HG03175 (cell line): Measurements from ENCODE around the gene BAIAP3.
A peak's percentile ranks its signal among the peaks of the same experiment; 100 is the strongest.

Experiments
- ATAC-seq: cut with Tn5 transposase; IDR thresholded peaks from one replicate; pipeline ENCODE4 v1.9.1; 2021; ENCODE audit warnings: mild to moderate bottlenecking, moderate library complexity; ENCODE audit not compliant: unreplicated experiment

Gene BAIAP3

DNA sequence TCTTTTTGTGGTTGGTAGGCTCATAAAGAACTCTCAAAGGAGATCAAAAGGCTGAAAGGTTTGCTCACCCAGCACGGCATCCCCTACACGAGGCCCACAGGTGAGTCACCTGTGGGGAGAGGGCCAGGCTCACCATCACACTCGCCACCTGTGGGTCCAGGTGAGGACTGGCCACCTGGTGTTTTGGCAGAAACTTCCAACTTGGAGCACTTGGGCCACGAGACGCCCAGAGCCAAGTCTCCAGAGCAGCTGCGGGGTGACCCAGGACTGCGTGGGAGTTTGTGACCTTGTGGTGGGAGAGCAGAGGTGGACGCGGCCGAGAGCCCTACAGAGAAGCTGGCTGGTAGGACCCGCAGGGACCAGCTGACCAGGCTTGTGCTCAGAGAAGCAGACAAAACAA, 29.4 kb downstream of the BAIAP3 start:
- no peak for ATAC-seq

DNA sequence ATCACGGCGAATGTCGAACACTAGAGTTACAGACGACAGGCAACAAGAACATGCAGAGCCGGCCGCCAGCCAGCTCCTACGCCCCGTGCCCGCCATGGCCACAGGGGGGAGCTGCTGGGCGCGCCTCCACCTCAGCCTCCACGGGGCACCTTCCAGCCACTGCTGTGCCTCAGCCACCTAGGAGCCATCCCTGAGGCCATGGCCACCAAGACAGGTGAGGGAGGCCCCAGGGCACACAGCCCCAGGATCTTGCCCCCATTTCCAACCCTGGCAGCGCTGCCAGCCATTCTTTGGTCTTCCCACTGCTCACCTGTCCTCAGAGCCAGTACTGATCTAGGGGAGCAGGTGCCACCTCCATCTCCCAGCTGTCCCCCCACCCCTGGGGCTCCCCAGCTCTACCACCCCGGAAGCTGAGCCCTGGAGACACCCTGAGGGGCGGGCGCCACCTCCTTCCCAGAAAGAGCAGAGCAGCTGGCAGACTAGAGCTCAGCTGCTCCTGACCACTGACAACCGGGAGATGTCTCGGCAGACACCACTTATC, 30.1 kb downstream of the BAIAP3 start:
- ATAC-seq, result no peak

DNA sequence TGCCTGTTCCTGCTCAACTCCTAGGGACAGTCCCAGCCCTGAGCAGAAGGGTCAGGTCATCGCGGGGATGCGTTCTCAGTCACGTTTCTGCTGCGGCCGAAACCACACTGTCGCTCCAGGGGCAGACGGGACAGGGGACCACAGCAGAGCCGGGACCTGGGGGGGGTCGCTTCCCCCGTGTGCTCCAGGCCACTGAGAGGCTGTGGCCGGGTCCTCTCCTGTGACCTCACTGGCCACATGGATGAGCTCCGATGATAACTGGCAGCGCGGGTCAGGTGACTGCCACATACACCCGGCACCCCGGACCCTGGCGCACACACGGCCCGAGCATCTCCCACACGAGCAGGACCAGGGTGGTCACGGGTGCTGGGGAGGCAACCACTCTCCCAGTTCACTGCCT, 31.1 kb downstream of the BAIAP3 start:
- no peak for ATAC-seq

DNA sequence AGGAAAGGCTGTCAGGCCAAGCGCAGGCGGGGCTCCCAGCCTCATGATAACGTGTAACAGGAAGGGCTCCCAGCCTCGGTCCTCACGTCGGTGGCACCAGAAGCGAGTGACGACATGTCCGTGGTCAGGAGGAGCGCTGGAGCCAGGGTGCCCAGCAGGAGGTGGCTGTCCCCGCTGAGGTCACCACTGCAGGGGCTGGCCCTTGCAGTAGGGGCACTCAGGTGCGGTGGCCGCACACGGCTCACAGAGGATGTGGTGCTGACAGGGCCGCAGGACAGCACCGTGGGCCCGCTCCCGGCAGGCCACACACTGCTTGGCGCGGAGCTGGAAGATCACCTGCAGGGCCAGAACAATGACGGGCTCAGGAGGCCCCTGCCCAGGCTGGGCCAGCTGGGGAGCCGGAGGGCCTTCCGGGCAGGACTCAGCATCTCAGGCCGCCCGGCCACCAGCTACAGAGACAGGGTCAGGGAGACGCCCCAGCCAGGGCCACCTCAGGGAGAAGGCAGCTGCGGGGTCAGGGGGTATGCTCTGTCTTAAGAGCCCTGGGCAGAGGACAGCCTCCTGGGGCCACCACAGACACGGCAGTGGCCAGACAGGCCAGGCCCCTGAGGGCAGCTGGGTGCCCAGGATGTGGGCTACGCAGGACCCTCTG, 32.7 kb downstream of the BAIAP3 start:
- ATAC-seq, result no peak

DNA sequence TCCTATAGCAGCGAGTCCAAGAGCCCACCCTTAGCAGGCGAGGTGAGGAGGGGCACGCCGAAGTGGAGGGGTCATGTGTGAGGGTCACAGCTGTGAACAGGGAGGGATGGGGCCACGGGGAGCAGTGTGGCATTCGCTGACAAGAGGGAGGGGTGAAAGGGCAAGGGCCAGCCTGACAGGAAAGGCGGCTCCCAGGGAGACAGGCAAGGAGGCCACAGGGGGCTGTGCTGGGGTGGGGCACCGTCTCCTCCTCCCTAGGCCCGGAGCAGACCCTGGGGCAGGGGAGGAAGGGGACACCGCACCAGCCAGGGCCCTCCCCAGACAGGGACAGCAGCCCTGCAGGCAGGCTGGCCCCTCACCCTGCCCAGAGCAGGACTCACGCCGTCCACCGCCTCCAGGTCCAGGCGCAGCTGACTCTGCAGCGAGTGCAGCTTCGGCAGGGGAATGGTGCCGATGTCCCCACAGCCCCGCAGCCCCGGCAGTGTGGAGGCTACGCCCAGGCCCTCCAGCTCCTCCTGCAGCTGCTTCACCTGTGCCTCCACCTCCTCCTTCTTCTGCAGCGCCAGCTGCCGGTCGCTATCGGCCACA, 33.4 kb downstream of the BAIAP3 start:
- no peak for ATAC-seq

DNA sequence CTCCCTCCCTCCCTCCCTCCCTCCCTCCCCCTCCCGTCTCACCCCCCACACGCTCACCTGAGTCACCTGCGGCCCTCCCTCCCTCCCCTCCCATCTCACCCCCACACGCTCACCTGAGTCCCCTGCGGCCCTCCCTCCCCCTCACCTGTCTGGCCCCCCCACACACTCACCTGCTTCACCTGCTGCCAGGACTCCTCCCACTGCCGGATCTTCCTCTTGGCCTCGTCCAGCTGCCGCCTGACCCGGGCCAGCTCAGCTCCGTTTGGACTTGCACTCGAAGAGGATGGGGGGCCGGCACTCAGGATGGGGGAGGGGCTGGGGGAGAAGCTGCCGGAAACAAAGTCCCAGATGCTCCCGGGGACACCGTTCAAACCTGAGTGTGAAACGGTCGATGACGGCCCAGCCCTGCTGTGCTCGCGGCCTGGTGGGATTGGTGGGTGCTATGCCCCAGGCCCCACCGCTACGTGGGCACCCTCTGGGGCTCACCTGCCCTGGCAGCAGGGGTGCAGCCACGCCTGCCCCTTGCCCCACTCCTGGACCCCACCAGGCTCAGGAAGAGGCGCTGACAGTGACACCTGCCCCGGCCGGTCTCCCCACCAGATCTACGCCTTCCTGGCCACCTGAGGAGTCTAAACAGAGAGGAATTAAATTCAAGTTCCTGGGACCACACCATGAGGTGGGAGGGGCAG, 34.2 kb downstream of the BAIAP3 start:
- no peak for ATAC-seq

DNA sequence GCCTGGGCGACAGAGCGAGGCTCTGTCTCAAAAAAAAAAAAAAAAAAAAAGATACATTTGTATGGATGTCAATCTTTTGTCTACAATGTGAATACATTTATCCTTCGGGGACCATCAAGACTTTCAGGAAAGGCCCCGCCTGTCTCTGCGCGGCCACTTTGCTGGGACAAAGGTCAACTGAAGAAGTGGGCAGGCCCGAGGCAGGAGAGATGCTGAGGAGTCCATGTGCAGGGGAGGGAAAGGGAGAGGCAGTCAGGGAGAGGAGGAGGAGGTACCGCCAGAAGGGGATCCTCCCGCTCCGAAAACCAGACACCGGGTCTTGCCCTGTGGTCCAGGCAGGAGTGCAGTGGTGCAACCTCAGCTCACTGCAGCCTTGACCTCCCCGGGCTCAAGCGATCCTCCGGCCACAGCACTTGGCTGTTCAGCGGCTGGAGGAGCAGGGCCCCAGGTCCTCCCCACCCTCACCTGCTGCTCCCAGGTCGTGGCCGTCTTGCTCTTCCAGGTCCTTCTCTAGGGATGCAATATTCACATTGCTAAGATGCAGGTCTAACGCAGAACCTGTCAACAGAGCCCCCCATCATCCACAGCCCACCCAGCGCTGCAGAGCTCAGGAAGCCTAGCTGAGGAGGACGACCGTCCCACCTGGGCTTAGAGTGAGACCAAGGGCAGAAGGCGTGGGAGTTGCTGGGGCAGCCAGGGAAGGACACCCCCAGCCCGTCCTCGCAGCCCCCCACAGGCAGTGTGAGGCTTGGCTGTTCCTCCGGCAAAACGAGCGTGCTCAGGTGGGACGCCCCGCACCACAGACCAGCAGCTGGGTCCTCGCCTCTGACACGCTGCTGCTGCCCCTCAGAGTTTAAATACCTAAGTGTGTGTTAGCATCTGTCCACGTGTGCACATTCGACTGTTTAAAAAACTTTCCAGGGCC, 37.9 kb downstream of the BAIAP3 start:
- no peak for ATAC-seq

DNA sequence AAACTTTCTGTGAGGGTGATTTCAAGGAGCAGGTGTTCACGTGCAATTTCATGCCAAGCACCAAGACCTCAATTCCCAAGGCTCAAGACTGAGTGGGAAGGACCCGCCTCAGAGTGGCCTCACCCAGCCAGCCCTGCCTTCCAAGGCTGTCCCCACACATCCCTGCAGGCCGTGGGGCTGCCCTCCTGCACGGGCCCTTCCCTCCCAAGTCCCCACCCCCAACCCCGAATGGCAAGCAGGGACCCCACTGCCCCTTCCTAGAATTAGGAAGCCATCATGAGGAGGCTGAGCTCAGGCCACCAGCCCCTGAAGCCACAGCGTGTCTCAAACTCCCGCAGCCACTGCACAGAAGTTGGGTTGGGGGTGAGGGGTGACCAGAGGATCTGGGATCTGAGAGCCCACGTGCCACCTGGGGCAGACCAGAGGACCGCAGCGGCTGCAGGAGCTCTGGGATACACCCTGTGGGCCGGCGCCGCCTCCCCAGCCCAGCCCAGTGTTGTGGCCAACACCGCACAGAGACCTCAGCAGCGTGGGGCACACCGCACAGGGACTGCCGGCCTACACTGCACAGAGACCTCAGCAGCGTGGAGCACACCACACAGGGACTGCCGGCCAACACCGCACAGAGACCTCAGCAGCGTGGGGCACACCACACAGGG, 39.0 kb downstream of the BAIAP3 start:
- ATAC-seq, result no peak

DNA sequence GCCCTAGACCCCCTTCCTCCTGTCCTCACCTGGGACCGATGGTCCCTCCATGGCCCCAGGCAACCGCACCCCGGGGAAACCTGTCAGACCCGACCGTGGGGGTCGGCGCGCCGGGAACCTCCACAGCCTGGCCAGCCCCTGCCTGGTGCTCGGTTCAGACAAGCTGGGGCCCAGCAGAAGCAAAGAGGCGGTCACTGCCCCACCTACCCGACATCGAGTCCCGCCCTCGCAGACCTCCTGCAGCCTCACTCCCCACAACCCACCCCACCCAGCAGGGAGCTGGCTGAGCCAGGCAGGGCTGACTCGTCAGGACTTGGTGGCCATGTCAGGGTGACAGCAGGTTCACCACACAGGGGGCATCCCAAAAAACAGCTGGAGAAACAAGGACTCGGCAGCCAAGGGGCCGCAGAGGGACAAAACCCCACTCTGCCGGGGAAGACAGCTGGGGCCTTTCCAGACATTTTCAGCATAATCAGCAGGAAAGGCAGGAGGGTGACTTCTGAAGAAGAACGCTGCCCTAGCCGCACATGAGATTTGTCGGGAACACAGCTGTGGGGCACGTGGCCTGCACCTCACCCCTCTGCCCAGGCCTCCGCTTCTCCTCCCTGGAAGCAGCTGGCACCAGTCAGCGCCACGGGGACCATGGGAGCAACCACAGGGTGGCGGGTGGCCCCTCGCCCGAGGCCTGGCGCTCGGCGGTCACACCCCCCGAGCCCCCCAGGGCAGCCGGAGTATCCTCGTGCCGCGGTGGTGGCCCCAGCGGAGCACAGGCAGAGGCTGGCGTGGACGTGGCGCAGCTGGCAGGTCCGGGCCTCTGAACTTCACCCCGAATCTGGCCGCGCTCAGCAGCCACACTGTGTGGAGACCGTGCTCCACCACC, 41.2 kb downstream of the BAIAP3 start:
- no peak for ATAC-seq

DNA sequence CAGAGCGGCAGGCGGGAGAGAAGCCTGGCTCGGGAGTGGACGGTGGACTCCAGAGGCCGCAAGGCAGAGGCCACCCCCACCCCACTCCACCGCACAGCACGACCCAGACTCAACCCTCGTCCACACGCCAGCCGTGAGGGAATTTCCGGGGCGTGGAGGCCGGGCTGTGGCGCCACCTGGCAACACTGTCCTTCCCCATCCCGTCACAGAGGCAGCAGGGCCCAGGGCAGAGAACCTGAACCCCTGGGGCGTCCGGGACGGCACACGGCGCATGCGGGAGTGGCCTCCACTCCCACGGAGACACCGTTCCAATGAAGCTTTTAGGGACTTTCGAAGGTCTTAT, 41.8 kb downstream of the BAIAP3 start:
- ATAC-seq, result no peak

DNA sequence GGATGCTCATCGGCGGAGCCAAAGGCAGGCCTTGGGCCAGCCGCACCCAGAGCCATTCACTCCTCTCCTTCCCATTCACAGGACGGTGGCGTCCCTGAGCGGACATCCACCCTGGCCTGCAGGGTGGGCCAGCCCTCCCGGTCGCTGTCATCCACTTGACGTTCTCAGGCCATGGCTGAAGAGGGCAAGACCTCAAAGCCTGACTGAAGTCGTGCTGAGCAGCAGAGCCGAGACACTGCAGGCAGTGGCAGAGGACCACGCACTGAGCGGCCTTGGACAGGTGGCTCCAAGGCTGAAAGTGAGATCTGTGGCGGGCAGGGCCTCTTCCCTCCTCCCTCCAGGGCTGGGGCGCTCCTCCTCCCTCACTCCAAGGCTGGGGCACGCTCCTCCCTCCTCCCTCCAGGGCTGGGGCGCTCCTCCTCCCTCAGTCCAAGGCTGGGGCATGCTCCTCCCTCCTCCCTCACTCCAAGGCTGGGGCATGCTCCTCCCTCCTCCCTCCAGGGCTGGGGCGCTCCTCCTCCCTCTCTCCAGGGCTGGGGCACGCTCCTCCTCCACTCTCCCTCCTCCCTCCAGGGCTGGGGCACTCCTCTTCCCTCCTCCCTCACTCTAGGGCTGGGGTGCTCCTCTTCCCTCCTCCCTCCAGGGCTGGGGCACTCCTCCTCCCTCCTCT, 42.4 kb downstream of the BAIAP3 start:
- no peak for ATAC-seq

DNA sequence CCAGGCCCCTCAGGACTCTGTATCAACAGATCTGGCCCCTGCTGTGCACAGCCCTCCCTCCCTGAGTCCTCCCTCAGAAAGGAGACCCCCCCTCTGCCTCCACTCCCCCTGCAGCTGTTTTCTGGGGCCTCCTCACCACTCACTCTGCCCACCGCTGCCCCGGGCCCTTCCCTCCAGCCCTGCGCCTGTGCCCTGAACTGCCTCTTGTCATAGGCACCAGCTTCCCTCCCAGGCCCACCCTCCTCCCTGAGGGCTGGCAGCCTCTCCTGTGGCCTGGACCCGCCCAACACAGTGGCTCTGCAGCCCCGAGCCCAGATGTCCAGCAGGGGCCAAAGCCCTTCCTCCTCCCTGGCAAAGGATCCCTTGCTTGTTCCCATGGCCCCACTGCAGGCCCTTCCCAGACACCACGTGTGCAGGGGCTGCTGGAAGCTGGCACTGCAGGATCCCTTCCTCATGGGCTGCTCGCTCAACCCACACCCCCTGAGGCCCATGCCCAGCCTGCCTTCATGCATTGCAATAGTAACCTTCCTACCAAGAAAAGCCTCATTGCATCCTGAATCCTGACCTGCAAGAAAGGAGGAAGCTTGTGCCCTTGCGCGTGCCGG, 44.1 kb downstream of the BAIAP3 start:
- no peak for ATAC-seq

DNA sequence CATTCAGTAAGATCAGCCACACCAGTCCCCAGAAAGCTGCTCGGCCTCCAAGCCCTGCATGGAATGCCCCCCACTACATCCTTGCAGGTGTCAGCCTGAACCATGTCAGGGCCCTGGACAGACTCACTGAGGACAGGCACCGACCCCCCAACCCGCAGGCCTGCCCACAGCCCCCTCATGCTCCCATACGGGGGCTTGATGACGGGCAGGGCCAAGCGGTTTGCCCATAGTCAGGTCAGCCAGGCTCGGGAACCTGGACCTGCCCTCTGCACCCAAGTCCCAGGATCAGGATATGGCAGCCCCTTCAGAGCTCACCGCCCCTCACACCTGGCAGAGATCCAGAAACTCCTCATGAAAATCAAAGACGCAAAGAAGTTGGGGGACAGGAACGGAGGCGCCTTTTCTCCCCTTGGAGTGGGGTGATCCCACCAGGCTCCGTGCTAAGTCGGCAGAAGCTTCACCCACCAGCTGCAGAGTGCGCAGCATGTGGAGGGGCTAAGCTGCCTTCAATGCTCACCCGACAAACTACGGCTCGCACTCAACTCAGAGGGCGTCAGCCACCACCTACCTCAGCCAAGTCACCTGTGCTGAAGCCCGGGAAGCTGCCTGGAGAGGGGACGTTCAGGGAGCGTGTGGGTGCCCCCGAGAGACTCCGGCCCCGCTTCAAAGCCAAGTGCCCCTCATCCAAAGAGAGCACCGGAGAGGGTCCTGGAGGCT, 44.8 kb downstream of the BAIAP3 start:
- ATAC-seq, result no peak

DNA sequence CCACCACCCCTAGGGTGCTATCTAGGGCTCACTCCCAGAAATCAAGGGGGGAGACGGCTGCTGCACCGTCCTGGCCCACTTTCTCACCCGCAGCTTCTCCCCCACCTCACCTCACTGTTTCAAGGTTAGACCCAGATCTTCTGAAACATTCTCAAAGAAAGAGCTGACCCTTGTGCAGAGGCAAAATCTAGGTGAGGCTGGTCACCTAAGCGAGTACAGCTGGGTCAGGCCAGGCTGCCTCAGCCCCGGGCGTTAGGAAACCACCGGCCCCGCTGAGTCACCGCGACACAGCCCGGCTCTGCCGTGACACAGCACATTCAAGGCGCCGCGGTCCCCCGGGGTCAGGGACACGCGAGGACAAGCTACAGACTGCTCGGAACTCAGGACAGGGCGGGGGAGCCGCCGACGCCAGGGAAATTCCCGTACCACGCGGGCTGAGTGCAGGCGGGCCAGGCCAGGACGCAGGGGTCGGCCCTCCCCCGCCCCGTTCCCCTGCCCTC, 45.4 kb downstream of the BAIAP3 start:
- ATAC-seq, result peak; percentile 33

DNA sequence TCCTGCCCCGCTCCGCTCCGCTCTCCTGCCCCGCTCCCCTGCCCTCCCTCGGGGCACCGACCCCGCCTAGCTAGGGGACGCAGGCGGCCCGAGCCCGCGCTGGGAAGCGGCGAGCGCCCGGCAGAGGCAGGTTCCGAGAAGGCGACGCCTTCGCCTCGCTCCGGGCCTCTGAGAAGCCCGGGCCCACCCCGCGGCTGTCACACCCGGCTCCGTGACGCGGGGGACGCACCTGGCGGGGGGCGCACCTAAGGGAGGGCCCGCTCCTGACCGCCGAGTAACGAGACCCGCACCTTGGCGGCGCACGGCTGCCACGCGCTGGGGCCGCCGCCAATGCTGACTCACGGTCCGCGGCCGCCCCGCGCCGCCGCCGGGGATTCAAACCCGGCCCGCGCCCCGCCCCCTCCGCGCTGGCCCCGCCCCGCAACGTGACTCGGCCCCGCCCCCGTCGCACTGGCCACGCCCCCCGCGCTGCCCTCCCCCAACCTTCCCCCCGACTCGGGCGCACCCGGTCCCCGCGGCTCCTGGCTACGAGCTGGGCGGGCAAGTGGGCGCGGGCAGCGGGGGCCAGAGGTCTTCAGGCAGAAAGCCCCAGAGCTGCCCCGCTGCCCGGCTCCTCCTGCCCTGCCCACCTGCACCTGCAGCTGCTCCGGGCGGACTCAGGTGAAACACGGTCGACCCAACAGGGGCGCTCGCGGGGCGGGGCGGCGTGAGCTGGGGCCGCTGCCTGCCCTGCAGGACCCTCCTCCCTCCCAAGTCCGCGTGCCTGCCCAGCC, 46.0 kb downstream of the BAIAP3 start:
- peak; percentile 54 for ATAC-seq

DNA sequence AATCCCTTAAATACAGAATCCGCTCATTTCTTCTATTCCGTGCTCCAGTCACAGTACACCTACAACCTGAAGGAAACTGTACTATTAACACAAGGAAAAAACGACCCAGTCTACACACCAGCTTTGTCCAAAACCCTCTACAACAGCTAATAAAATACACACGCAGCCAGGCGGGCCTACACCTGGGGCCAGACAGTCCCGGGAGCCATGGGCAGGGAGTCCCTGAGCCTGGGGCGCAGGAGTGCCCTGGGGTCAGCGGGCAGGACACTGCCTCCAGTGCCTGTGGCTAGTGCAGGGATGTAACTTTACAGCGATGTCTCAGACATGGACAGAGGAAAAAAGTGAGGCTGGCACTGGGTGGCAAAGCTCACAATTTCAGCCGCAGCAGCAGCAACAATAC, 46.8 kb downstream of the BAIAP3 start:
- ATAC-seq, result no peak
